Measurements from ENCODE around the gene TLCD3A. TPM values are rescaled to one million over a fixed set of nuclear protein-coding genes. Genes with fewer than 3 reads are reported as not detected.
"Not testable (repeated sequence)": the region's sequence is repeated elsewhere in the genome, so short reads cannot be mapped to it uniquely, and the experiment has no call there.

TLCD3A gene
- total RNA-seq, 1 donor from 2014 or later = 43.1 TPM

DNA sequence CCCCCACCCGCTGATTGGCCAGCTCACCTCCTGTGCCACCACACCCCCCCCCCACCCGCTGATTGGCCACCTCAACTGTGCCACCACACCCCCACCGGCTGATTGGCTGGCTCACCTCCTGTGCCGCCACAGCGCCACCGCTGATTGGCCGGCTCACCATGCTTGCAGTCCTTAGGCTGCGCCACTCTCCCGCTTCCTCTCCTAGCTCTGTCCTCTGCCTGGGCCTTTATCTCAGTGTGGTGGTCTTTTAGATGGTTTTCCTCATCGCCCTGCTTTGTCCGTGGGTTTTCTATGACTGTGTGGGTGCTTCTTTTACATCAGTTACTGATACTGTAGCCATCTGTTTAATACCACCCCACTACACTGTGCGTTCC is 58.5 kb downstream of the TLCD3A start:
- H3K4me3 Mint-ChIP-seq; intact Hi-C loops (cut with micrococcal nuclease); H3K9me3 Mint-ChIP-seq; DNase-seq; H3K27me3 Mint-ChIP-seq; H3K27ac Mint-ChIP-seq; H3K4me1 Mint-ChIP-seq: not testable (repeated sequence)
- H3K36me3 Mint-ChIP-seq (ENCODE audit: low read depth) = peaks cover 39% of the 10 kb centered on the region

DNA sequence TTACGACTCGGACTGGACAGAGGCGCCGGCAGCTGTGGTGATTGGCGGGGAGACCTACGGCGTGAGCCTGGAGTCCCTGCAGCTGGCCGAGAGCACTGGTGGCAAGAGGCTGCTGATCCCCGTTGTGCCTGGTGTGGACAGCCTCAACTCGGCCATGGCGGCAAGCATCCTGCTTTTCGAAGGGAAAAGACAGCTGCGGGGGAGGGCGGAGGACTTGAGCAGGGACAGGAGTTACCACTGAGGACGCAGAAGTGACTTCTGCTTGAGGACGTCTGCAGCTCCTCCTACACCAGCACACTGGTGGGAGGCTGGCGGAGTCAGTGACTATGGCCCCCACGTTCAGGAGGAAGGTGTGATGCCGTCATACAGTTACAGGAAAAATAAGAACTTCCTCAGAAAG is 59.4 kb downstream of the TLCD3A start:
- H3K4me1 Mint-ChIP-seq = peaks cover 4% of the 10 kb centered on the region
- no peak for DNase-seq
- no peaks in the 10 kb centered on the region for H3K27me3 Mint-ChIP-seq
- intact Hi-C loops (cut with micrococcal nuclease) = no loop called here
- no peaks in the 10 kb centered on the region for H3K9me3 Mint-ChIP-seq
- H3K4me3 Mint-ChIP-seq = no peak overlapping the region
- peaks cover 39% of the 10 kb centered on the region for H3K36me3 Mint-ChIP-seq (ENCODE audit: low read depth)
- no peak overlapping the region for H3K27ac Mint-ChIP-seq

DNA sequence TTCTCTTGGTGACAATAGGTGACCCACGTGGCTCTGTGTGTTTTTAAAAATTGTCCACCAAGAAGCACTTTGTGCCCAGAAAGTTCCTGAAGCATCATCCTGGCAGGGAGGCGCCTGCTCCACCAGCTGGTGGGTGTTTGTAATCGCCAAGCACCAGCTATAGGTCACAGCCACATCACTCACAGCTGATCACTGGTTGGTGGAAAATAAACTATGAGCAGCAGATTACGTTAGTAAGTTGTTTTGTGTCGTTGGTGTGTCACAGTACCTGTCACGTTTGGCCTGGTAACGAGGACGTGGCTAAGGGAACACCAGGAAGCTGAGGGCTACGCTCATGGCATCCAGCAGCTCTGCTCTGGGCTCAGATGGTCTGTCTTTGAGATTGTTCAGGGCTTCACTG is 59.9 kb downstream of the TLCD3A start:
- H3K4me3 Mint-ChIP-seq = no peak overlapping the region
- DNase-seq = no peak
- peaks cover 4% of the 10 kb centered on the region for H3K4me1 Mint-ChIP-seq
- H3K27me3 Mint-ChIP-seq = no peaks in the 10 kb centered on the region
- H3K27ac Mint-ChIP-seq = no peak overlapping the region
- H3K36me3 Mint-ChIP-seq (ENCODE audit: low read depth) = peaks cover 36% of the 10 kb centered on the region
- H3K9me3 Mint-ChIP-seq = no peaks in the 10 kb centered on the region
- intact Hi-C loops (cut with micrococcal nuclease) = no loop called here

Other genes starting within 250 kb of the TLCD3A start
- 88.9 and 90.6 TPM in 2 replicates for gene VPS53, start 17.8 kb upstream of the TLCD3A start, total RNA-seq
- 71.4 and 80.3 TPM in 2 replicates for gene GEMIN4, start 19.7 kb downstream of the TLCD3A start, total RNA-seq
- gene GLOD4, start 49.7 kb downstream of the TLCD3A start, total RNA-seq = 82.4 and 83.2 TPM in 2 replicates
- gene MRM3, start 49.8 kb downstream of the TLCD3A start, total RNA-seq = 32.5 and 33.1 TPM in 2 replicates
- 0.14 and 0.28 TPM in 2 replicates for gene NXN, start 247.2 kb downstream of the TLCD3A start, total RNA-seq